GM15510 (cell line): ENCODE measurements around the gene ARHGAP18.

Source experiments
- POLR2A ChIP-seq: IDR thresholded peaks from 3 replicates; pipeline ENCODE4 v1.6.1; 2011; ENCODE audit warnings: borderline replicate concordance; ENCODE audit not compliant: insufficient read length; ENCODE audit errors: extremely low read depth

The ARHGAP18 gene

GRCh38 chr6:129657483-129657882 is 52.5 kb downstream of the ARHGAP18 start:
- no peak for TF ChIP-seq POLR2A

- TF ChIP-seq POLR2A: no peak
These were observed 54.6 kb downstream of the ARHGAP18 start for GRCh38 chr6:129655334-129655733.

GRCh38 chr6:129653746-129654145 is 56.2 kb downstream of the ARHGAP18 start:
- TF ChIP-seq POLR2A: no peak

GRCh38 chr6:129653229-129653628 is 56.7 kb downstream of the ARHGAP18 start:
- TF ChIP-seq POLR2A: no peak

- no peak for TF ChIP-seq POLR2A
These were observed 58.7 kb downstream of the ARHGAP18 start for GRCh38 chr6:129651291-129651691.

- no peak for TF ChIP-seq POLR2A
These were observed 61.0 kb downstream of the ARHGAP18 start for GRCh38 chr6:129648819-129649491.

- TF ChIP-seq POLR2A: no peak
These were observed 62.9 kb downstream of the ARHGAP18 start for GRCh38 chr6:129647044-129647443.

GRCh38 chr6:129646642-129647041 is 63.3 kb downstream of the ARHGAP18 start:
- no peak for TF ChIP-seq POLR2A

GRCh38 chr6:129645830-129646579 is 64.0 kb downstream of the ARHGAP18 start:
- no peak for TF ChIP-seq POLR2A

GRCh38 chr6:129645106-129645829 is 64.7 kb downstream of the ARHGAP18 start:
- TF ChIP-seq POLR2A: no peak

- no peak for TF ChIP-seq POLR2A
These were observed 65.4 kb downstream of the ARHGAP18 start for GRCh38 chr6:129644567-129645015.

GRCh38 chr6:129643968-129644367 is 66.0 kb downstream of the ARHGAP18 start:
- TF ChIP-seq POLR2A: no peak

- no peak for TF ChIP-seq POLR2A
These were observed 66.8 kb downstream of the ARHGAP18 start for GRCh38 chr6:129643176-129643575.

GRCh38 chr6:129642322-129642721 is 67.7 kb downstream of the ARHGAP18 start:
- TF ChIP-seq POLR2A: no peak

GRCh38 chr6:129641344-129641743 is 68.6 kb downstream of the ARHGAP18 start:
- no peak for TF ChIP-seq POLR2A

GRCh38 chr6:129638686-129639085 is 71.3 kb downstream of the ARHGAP18 start:
- TF ChIP-seq POLR2A: no peak

GRCh38 chr6:129638055-129638684 is 71.8 kb downstream of the ARHGAP18 start:
- no peak for TF ChIP-seq POLR2A
